KMS-11 (cell line): Measurements from ENCODE around the gene ALS2.

Source experiments
- H2AFZ ChIP-seq: fragments of 200-600 bp; sonication (generic); 2 replicates; pipeline ENCODE4 v1.6.1; 2016; ENCODE audit warnings: antibody characterized with exemption, mixed run types, low read depth
- H3K27ac ChIP-seq: fragments of 200-600 bp; sonication (generic); 2 replicates; pipeline ENCODE4 v1.6.1; 2016; ENCODE audit warnings: mild to moderate bottlenecking, mixed run types
- H3K27me3 ChIP-seq: fragments of 200-600 bp; sonication (generic); 2 replicates; pipeline ENCODE4 v1.6.1; 2017; ENCODE audit warnings: mild to moderate bottlenecking, low read depth, mixed run types, moderate library complexity; ENCODE audit not compliant: insufficient read depth
- H3K36me3 ChIP-seq: fragments of 200-600 bp; sonication (generic); 2 replicates; pipeline ENCODE4 v1.6.1; 2017; ENCODE audit warnings: mild to moderate bottlenecking, mixed run types; ENCODE audit not compliant: insufficient read depth
- H3K4me1 ChIP-seq: fragments of 200-600 bp; sonication (generic); 2 replicates; pipeline ENCODE4 v1.6.1; 2016; ENCODE audit warnings: mild to moderate bottlenecking, low read depth, mixed run types; ENCODE audit not compliant: poor library complexity, severe bottlenecking
- H3K4me2 ChIP-seq: fragments of 200-600 bp; sonication (generic); 2 replicates; pipeline ENCODE4 v1.7.0; 2016; ENCODE audit warnings: mild to moderate bottlenecking, mixed run types
- H3K4me3 ChIP-seq: fragments of 200-600 bp; sonication (generic); IDR thresholded peaks from 2 replicates; pipeline ENCODE4 v1.6.1; 2017; ENCODE audit warnings: low read depth, low read length, mixed read lengths; ENCODE audit not compliant: insufficient read depth
- H3K79me2 ChIP-seq: fragments of 200-600 bp; sonication (generic); 2 replicates; pipeline ENCODE4 v1.6.1; 2016; ENCODE audit warnings: low read depth, mixed run types; ENCODE audit not compliant: insufficient read depth
- H3K9ac ChIP-seq: fragments of 200-600 bp; sonication (generic); 2 replicates; pipeline ENCODE4 v1.6.1; 2016; ENCODE audit warnings: mild to moderate bottlenecking, mixed run types
- H4K20me1 ChIP-seq: fragments of 200-600 bp; sonication (generic); 2 replicates; pipeline ENCODE4 v1.6.1; 2016; ENCODE audit warnings: mild to moderate bottlenecking, mixed run types; ENCODE audit not compliant: insufficient read depth
- TF ChIP-seq, protein P1 (sequence below): fragments of 200-600 bp; sonication (generic); conservative IDR thresholded peaks from 2 replicates; pipeline ENCODE4 v1.6.1; 2017; ENCODE audit warnings: low read depth, mild to moderate bottlenecking, antibody characterized with exemption, low read length, moderate library complexity, mixed read lengths

Gene ALS2

DNA sequence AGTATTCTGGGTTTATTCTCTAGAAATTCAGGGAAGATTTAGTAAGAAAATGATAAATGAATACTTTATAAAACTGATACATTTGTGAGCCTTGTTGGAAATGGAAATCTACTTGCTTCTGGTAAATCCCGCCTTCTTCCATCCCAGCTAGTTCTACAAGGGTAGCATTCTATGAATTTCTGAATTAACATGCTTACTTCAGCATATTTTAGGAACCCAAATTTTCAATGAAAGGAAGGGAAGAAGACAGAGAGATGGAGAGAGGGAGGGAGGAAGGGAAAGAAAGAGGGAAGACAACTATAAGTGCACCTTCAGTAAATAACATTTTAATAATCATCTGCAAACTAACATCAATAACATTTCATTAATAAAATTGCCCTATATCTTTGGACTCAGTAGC lies 110.9 kb downstream of the ALS2 start:
- H3K4me3 ChIP-seq = no peak overlapping the region
- no peaks in the 10 kb centered on the region for H3K4me1 ChIP-seq
- H3K79me2 ChIP-seq = no peaks in the 10 kb centered on the region
- H3K9ac ChIP-seq = no peak overlapping the region
- TF ChIP-seq, protein P1, sequence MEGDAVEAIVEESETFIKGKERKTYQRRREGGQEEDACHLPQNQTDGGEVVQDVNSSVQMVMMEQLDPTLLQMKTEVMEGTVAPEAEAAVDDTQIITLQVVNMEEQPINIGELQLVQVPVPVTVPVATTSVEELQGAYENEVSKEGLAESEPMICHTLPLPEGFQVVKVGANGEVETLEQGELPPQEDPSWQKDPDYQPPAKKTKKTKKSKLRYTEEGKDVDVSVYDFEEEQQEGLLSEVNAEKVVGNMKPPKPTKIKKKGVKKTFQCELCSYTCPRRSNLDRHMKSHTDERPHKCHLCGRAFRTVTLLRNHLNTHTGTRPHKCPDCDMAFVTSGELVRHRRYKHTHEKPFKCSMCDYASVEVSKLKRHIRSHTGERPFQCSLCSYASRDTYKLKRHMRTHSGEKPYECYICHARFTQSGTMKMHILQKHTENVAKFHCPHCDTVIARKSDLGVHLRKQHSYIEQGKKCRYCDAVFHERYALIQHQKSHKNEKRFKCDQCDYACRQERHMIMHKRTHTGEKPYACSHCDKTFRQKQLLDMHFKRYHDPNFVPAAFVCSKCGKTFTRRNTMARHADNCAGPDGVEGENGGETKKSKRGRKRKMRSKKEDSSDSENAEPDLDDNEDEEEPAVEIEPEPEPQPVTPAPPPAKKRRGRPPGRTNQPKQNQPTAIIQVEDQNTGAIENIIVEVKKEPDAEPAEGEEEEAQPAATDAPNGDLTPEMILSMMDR = no peak
- H3K36me3 ChIP-seq = no peaks in the 10 kb centered on the region
- no peaks in the 10 kb centered on the region for H4K20me1 ChIP-seq
- no peak overlapping the region for H3K4me2 ChIP-seq
- no peak overlapping the region for H2AFZ ChIP-seq
- no peaks in the 10 kb centered on the region for H3K27me3 ChIP-seq
- H3K27ac ChIP-seq = no peak overlapping the region

DNA sequence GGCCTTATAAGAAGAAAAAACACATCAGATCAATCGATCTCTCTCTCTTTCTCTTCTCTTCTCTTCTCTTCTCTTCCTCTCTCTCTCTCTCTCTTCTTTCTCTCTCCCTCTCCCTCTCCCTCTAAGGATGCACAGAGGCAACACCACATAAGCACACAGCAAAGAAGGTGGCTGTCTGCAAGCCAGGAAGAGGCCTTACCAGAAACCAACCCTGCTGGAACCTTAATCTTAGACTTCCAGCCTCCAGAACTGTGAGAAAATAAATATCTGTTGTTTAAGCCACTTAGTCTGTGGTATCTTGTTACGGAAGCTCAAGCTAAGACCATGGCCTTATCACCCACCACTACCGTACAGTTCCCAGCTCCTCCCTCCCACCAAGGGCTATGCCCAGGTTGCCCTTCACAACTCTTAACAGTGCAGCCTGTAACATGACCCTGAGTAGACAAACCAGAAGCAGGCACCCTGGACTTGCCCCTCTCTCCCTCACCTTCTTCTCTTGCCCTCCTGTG lies 112.3 kb downstream of the ALS2 start:
- Histone ChIP-seq H3K36me3 (no peaks in the 10 kb centered on the region), H2AFZ (no peak overlapping the region), H4K20me1 (no peaks in the 10 kb centered on the region), H3K27ac (no peak overlapping the region), H3K4me3 (no peak overlapping the region), H3K4me2 (no peak overlapping the region), H3K9ac (no peak overlapping the region), H3K4me1 (no peaks in the 10 kb centered on the region), H3K27me3 (no peaks in the 10 kb centered on the region), H3K79me2 (no peaks in the 10 kb centered on the region)
- TF ChIP-seq, protein P1 = no peak

DNA sequence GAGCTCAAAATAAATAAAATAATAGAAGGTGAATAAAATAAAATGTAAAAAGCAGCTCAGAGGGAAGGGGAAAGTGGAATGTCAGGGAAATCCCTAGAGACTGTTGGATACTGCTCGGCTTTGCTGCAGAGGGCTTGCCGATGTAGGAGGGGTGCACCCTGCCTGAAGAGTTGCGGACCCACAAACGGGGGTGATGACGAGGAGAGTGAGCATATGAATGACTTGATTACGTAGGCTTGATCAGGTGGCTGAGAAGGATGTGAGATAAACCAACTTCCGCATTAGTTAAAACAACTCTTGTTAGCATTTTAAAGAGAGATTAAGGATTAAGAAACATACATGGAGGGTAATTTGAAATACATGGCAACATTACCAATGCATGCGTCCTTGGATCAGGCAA lies 116.4 kb downstream of the ALS2 start:
- Histone ChIP-seq H2AFZ (no peak overlapping the region), H3K4me1 (no peaks in the 10 kb centered on the region)

DNA sequence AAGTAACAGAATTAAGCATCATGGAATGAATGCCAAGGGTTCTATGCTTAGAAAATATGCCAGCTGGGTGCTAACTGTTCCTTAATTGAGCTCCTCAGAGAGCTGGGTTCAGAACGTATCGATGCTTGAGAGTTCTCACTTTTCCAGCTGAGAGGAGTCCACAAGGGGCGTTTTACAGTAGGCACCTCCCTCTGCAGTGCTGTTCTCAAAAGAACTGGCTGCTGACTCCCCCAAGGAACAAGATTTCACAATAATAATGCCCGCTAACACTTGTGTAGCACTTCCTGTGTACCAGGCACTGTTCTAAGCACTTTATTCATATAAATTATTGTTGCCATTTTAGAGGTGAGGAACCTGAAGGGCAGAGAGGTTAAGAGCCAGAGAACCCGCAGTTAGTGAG lies 119.4 kb downstream of the ALS2 start:
- Histone ChIP-seq H3K4me1 (no peaks in the 10 kb centered on the region), H3K36me3 (no peaks in the 10 kb centered on the region), H3K4me3 (no peak overlapping the region), H3K27me3 (no peaks in the 10 kb centered on the region), H3K27ac (no peak overlapping the region), H3K4me2 (no peak overlapping the region), H3K79me2 (no peaks in the 10 kb centered on the region), H2AFZ (no peak overlapping the region), H3K9ac (no peak overlapping the region), H4K20me1 (no peaks in the 10 kb centered on the region)
- TF ChIP-seq, protein P1 = no peak

More for the DNA sequence above, 116.4 kb downstream of the ALS2 start:
- Histone ChIP-seq H3K27ac (no peak overlapping the region), H3K9ac (no peak overlapping the region), H3K36me3 (no peaks in the 10 kb centered on the region), H3K4me2 (no peak overlapping the region), H3K79me2 (no peaks in the 10 kb centered on the region), H4K20me1 (no peaks in the 10 kb centered on the region), H3K4me3 (no peak overlapping the region), H3K27me3 (no peaks in the 10 kb centered on the region)
- TF ChIP-seq, protein P1 = no peak
